Vagina (tissue), 2 donors: Measurements from ENCODE around the gene HNRNPM.

ENCODE experiments used
- CTCF ChIP-seq, 3 experiments: fragments of 450-650 bp in 2 of 3; fragments of 200-600 bp in 1 of 3; sonication (generic) in 1 of 3; IDR thresholded peaks; one replicate each; pipeline ENCODE4 v1.5.1; 2017 to 2019; ENCODE audit warnings: antibody characterized with exemption in 3 of 3, mild to moderate bottlenecking in 2 of 3, moderate library complexity in 2 of 3
- POLR2A ChIP-seq, 2 donors: fragments of 450-650 bp; IDR thresholded peaks; one replicate each; pipeline ENCODE4 v1.6.1; 2017; ENCODE audit warnings: antibody characterized with exemption in 2 of 2, mild to moderate bottlenecking in 2 of 2, moderate library complexity in 2 of 2
- POLR2AphosphoS5 ChIP-seq, 2 donors: sonication (generic); formaldehyde crosslinking; IDR thresholded peaks; one replicate each; pipeline ENCODE4 v1.9.0; 2017; ENCODE audit warnings: antibody characterized with exemption in 2 of 2, mild to moderate bottlenecking in 2 of 2, low read depth in 1 of 2; ENCODE audit not compliant: insufficient read depth in 1 of 2

GRCh38 chr19:8398311-8398771 lies 46.4 kb upstream of the HNRNPM start:
- no peak for TF ChIP-seq CTCF (IDR thresholded peaks at IDR 0.05)
- no peak for TF ChIP-seq POLR2A (IDR thresholded peaks at IDR 0.05)
- no peak for TF ChIP-seq POLR2AphosphoS5 (IDR thresholded peaks at IDR 0.05; ENCODE audit: insufficient read depth in 1 of 2, low read depth in 1 of 2)
